ENCODE measurements around the gene MAEA.
A peak's percentile ranks its signal among the peaks of the same experiment; 100 is the strongest.

Gene MAEA

DNA sequence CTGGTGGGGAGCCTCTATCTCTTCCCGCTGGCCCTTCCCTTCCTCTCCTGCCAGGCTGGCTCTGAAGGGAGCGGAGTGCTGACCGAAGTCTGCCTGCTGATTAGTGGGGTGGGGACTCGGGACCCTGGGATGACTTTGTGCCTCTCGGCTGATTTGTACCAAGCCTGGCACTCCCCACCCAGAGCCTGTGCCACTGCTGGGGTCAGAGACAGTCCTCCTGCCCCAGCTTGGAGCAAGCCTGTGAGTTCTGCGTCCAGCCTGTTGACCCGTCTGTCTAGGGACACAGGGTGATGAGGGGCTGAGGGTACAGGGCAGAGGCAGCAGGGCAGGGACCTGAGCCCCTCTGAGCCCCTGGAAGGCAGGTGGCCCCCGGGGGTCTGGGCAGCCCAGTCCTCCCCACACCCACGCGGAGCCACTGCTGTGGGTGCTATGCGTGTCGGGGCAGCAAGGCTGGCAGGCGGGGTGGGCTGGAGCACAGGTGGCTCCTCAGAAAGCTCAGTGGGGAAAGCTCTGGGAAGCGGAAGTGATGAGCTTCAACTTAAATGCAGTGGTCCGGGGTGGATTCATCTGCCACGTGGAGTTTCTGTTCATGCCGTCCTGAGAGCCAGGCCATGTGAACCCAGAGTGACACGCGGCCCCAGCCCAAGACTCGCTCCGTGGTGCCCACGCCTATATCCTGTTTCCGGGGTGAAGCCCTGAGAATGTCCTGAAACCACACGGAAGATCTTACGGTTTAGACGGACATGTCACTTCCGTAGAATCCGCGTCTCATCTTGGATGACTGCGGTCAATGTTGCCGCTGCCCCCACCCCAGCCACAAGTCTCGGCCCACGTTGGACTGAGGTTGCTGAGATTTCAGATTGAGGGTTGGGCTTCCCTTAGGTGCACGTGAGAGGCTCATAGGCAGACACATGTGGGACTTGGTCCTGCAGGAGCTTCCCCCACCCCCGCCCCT lies 36.3 kb downstream of the MAEA start:
- H3K4me1 Mint-ChIP-seq: peaks cover 26% of the 10 kb centered on the region
- DNase-seq (ENCODE audit: low spot score in 2 of 2): no peak
- no peak for ATAC-seq (replicated peaks; ENCODE audit: extremely low read depth, poor library complexity, severe bottlenecking)
- peaks cover 24% of the 10 kb centered on the region for H3K36me3 Mint-ChIP-seq (ENCODE audit: insufficient read depth)
- H3K27ac Mint-ChIP-seq (ENCODE audit: low read depth): no peak overlapping the region
- H3K4me3 Mint-ChIP-seq: no peak overlapping the region
- H3K27me3 Mint-ChIP-seq: no peaks in the 10 kb centered on the region
- no peaks in the 10 kb centered on the region for H3K9me3 Mint-ChIP-seq

DNA sequence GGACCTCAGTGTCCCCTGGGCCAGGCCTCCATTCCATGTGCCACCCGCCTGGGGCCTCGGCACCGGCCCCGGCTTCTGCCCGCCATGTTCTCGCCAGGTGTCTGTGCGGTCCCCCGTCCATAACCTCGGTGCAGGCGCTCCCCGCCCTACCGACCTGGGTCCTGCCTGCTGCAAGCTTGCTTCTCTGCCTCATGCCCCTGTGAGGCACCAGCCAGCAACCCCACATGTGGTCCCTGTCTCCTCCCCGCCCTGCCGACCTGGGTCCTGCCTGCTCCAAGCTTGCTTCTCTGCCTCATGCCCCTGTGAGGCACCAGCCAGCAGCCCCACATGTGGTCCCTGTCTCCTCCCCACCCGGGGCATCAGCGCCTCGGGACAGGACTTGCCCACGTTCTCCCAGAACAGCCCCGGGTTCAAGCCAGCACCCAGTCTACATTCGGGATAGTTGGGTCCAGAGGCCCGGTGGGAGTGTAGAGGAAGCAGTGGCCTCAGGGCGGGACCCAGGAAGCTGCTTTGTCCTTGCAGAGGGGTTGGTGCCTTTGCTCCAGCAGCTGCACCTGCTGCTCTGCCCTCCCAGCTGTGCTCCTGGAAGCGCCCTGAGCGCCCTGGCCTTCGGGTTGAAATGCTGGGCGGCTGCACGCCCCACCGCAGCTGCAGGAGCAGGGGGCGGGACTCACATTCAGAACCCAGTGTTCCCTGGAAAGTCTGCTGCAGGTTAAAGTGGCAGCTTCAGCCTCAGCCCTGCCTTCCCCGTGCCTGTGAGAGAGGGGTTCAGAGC lies 37.2 kb downstream of the MAEA start:
- Mint-ChIP-seq H3K4me3 (no peak overlapping the region), H3K27ac (ENCODE audit: low read depth) (no peak overlapping the region), H3K27me3 (no peaks in the 10 kb centered on the region), H3K4me1 (peaks cover 29% of the 10 kb centered on the region), H3K9me3 (no peaks in the 10 kb centered on the region), H3K36me3 (ENCODE audit: insufficient read depth) (peaks cover 23% of the 10 kb centered on the region)
- no peak for DNase-seq (ENCODE audit: low spot score in 2 of 2)
- no peak for ATAC-seq (replicated peaks; ENCODE audit: extremely low read depth, poor library complexity, severe bottlenecking)

- Mint-ChIP-seq H3K27me3 (no peaks in the 10 kb centered on the region), H3K27ac (ENCODE audit: low read depth) (no peak overlapping the region), H3K4me1 (peaks cover 30% of the 10 kb centered on the region), H3K9me3 (no peaks in the 10 kb centered on the region), H3K4me3 (no peak overlapping the region), H3K36me3 (ENCODE audit: insufficient read depth) (peaks cover 18% of the 10 kb centered on the region)
- no peak for DNase-seq (ENCODE audit: low spot score in 2 of 2)
- no peak for ATAC-seq (replicated peaks; ENCODE audit: extremely low read depth, poor library complexity, severe bottlenecking)
These were observed 38.0 kb downstream of the MAEA start for GRCh38 chr4:1327526-1328266.

- Mint-ChIP-seq H3K27ac (ENCODE audit: low read depth) (peak overlapping the region; percentile 91), H3K36me3 (ENCODE audit: insufficient read depth) (peaks cover 15% of the 10 kb centered on the region)
These were observed 38.8 kb downstream of the MAEA start for GRCh38 chr4:1328267-1329155.

GRCh38 chr4:1329408-1330371 lies 40.0 kb downstream of the MAEA start:
- peak overlapping the region; percentile 54 for H3K4me3 Mint-ChIP-seq
- ATAC-seq (replicated peaks; ENCODE audit: extremely low read depth, poor library complexity, severe bottlenecking): peak; percentile 25
- no peaks in the 10 kb centered on the region for H3K9me3 Mint-ChIP-seq
- peaks cover 15% of the 10 kb centered on the region for H3K36me3 Mint-ChIP-seq (ENCODE audit: insufficient read depth)
- H3K27ac Mint-ChIP-seq (ENCODE audit: low read depth): peak overlapping the region; percentile 91
- peaks cover 30% of the 10 kb centered on the region for H3K4me1 Mint-ChIP-seq
- no peak for DNase-seq (ENCODE audit: low spot score in 2 of 2)
- H3K27me3 Mint-ChIP-seq: no peaks in the 10 kb centered on the region

More at GRCh38 chr4:1328267-1329155, 38.8 kb downstream of the MAEA start:
- no peak overlapping the region for H3K4me3 Mint-ChIP-seq
- no peaks in the 10 kb centered on the region for H3K9me3 Mint-ChIP-seq
- DNase-seq (ENCODE audit: low spot score in 2 of 2): no peak
- ATAC-seq (replicated peaks; ENCODE audit: extremely low read depth, poor library complexity, severe bottlenecking): no peak
- peaks cover 30% of the 10 kb centered on the region for H3K4me1 Mint-ChIP-seq
- no peaks in the 10 kb centered on the region for H3K27me3 Mint-ChIP-seq

DNA sequence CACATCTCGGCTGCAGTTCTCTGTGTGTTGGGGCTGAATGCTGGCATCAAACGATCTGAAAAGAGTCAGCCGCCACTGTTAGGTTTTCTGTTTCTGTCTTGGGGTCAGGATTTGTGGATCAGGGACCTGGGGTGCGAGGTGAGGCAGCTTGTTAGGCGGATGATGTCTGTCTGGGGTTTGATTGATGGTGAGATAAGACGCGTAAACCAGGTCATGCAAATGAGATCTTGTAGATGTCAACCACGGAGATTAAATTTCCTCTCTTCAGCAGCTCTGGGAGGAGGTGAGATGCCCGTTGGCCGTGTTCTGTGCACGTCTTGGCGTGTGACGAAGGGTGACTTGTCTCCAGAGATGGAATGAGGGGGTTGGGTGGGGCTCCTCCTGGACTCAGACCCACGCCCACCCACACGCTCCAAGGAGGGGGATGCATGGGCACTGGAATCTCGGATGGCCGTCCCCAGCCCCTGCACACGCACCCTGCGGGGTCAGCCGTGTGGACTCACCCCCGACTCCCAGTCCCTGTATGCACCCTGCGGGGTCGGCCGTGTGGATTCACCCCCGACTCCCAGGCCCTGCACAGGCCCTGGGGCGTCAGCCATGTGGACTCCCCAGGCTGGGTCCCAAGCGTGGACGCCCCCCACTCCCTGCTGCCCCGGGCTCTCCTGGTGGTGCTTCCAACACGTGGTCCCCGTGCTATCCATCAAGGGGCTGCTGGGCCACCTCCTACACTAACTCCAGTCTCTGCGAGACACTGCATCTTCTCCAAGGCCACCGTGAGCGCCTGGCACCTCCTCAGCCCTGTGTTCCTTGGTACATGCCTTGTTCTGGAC lies 41.3 kb downstream of the MAEA start:
- no peaks in the 10 kb centered on the region for H3K9me3 Mint-ChIP-seq
- H3K27ac Mint-ChIP-seq (ENCODE audit: low read depth): peak overlapping the region; percentile 91
- peak in 1 of 2 donors; percentile 56 for DNase-seq (ENCODE audit: low spot score in 2 of 2)
- H3K36me3 Mint-ChIP-seq (ENCODE audit: insufficient read depth): peaks cover 11% of the 10 kb centered on the region
- peak; percentile 85 for ATAC-seq (replicated peaks; ENCODE audit: extremely low read depth, poor library complexity, severe bottlenecking)
- H3K4me1 Mint-ChIP-seq: peaks cover 36% of the 10 kb centered on the region
- no peaks in the 10 kb centered on the region for H3K27me3 Mint-ChIP-seq
- peak overlapping the region; percentile 54 for H3K4me3 Mint-ChIP-seq

GRCh38 chr4:1331591-1332353 lies 42.1 kb downstream of the MAEA start:
- ATAC-seq (replicated peaks; ENCODE audit: extremely low read depth, poor library complexity, severe bottlenecking) (no peak), DNase-seq (ENCODE audit: low spot score in 2 of 2) (no peak)
- H3K27me3 Mint-ChIP-seq: no peaks in the 10 kb centered on the region
- peak overlapping the region; percentile 91 for H3K27ac Mint-ChIP-seq (ENCODE audit: low read depth)
- H3K4me3 Mint-ChIP-seq: no peak overlapping the region
- no peaks in the 10 kb centered on the region for H3K9me3 Mint-ChIP-seq
- H3K4me1 Mint-ChIP-seq: peaks cover 36% of the 10 kb centered on the region
- peaks cover 11% of the 10 kb centered on the region for H3K36me3 Mint-ChIP-seq (ENCODE audit: insufficient read depth)

GRCh38 chr4:1332686-1333085 lies 43.0 kb downstream of the MAEA start:
- Mint-ChIP-seq H3K4me3 (no peak overlapping the region), H3K27ac (ENCODE audit: low read depth) (no peak overlapping the region), H3K9me3 (no peaks in the 10 kb centered on the region), H3K27me3 (no peaks in the 10 kb centered on the region), H3K36me3 (ENCODE audit: insufficient read depth) (peaks cover 15% of the 10 kb centered on the region), H3K4me1 (peaks cover 40% of the 10 kb centered on the region)
- no peak for DNase-seq (ENCODE audit: low spot score in 2 of 2)
- no peak for ATAC-seq (replicated peaks; ENCODE audit: extremely low read depth, poor library complexity, severe bottlenecking)

DNA sequence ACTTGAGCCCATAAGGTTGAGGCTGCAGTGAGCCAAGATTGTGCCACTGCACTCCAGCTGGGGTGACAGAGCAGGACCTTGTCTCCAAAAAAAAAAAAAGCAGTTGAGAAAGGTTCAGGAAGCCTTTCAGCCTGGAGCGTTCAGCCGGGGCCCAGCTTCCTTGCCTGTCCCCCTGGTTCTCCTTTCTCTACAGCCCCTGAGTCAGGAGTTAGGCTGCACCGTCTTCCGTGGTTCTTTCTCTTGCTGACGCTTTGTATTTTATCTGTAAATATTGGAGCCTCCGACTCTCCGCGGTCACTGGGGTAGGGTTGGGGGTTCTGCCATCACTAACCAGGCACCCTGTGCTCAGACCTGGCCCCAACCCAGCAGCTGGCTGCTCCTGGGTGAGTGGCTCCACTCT lies 43.6 kb downstream of the MAEA start:
- H3K27ac Mint-ChIP-seq (ENCODE audit: low read depth): no peak overlapping the region
- no peak overlapping the region for H3K4me3 Mint-ChIP-seq
- H3K9me3 Mint-ChIP-seq: no peaks in the 10 kb centered on the region
- H3K27me3 Mint-ChIP-seq: no peaks in the 10 kb centered on the region
- DNase-seq (ENCODE audit: low spot score in 2 of 2) (no peak), ATAC-seq (replicated peaks; ENCODE audit: extremely low read depth, poor library complexity, severe bottlenecking) (no peak)
- H3K36me3 Mint-ChIP-seq (ENCODE audit: insufficient read depth): peaks cover 17% of the 10 kb centered on the region
- H3K4me1 Mint-ChIP-seq: peaks cover 43% of the 10 kb centered on the region
